Tibial artery (tissue), 4 donors: ENCODE data around the gene CCDC15.

ENCODE experiments used
- DNase-seq, 2 donors: peaks; one replicate each; pipeline ENCODE4 v3.0.0-alpha.2; 2019
- H3K27ac ChIP-seq, 2 donors: fragments of 200-600 bp; sonication (generic) in 1 of 2; 1 replicate in 1 of 2; 2 replicates in 1 of 2; pipeline ENCODE4 v1.5.1; 2018 to 2019; ENCODE audit warnings: mild to moderate bottlenecking in 1 of 2
- H3K27me3 ChIP-seq, 2 donors: fragments of 200-600 bp; sonication (generic) in 1 of 2; one replicate each; pipeline versions ENCODE4 v1.5.1 to v1.6.0; 2016 to 2019
- H3K36me3 ChIP-seq, 3 donors: fragments of 200-600 bp; sonication (generic) in 2 of 3; one replicate each; pipeline ENCODE4 v1.5.1; 2016 to 2019; ENCODE audit warnings: mild to moderate bottlenecking in 2 of 3
- H3K4me1 ChIP-seq, 4 donors: fragments of 200-600 bp; sonication (generic) in 2 of 4; 1 replicate in 3 of 4; 2 replicates in 1 of 4; pipeline ENCODE4 v1.5.1; 2016 to 2019
- H3K4me3 ChIP-seq, 2 donors: fragments of 200-600 bp; sonication (generic) in 1 of 2; 1 replicate in 1 of 2; 2 replicates in 1 of 2; pipeline ENCODE4 v1.5.1; 2018 to 2019; ENCODE audit warnings: mild to moderate bottlenecking in 2 of 2
- H3K9me3 ChIP-seq, 3 donors: fragments of 200-600 bp; sonication (generic) in 1 of 3; one replicate each; pipeline ENCODE4 v1.5.1; 2016 to 2019
- intact Hi-C: fragments of 100-400 bp; cut with DNase I; formaldehyde crosslinking; loops from one replicate; pipeline ENCODE4 v1.15.0; 2023; ENCODE audit warnings: low total_unique reads
- TF ChIP-seq, protein P1 (sequence below), 2 experiments: fragments of 200-600 bp in 1 of 2; fragments of 450-650 bp in 1 of 2; IDR thresholded peaks; one replicate each; pipeline ENCODE4 v1.5.1; 2017 to 2019; ENCODE audit warnings: antibody characterized with exemption in 2 of 2, mild to moderate bottlenecking in 1 of 2, moderate library complexity in 1 of 2

CCDC15 gene

DNA sequence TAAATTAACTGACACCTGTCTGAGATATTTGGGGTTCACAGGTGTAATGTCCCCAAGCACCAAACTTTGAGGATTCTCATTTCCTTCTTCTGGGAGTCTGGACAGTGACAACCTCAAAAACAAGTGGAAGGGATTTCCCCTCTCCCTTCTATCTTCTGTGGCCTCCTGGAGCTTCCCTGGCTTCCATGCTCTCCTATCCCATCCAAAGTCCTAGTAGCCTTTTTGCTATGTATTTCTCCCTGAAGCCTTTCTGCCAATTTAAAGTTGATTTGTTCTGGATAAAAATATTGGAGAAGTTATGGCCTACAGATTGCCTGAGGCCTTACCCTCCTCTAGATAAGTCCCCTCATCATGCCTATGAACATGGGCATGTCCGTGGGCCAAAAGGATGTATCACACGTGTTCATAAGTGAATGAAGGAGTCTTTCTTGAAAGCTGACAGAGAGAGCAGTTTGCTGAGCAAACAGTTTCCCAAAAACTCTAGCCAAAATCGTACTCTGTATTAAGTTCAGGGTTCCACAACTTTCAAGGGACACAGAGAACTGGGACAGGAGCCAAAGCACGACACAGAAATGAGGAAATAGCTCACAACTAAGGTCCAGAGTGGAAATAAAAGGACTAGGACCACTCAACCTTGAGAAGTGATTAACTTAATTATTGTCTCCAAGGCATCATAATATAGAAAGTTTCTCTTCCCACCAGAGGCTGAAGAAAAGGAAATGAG, 24.9 kb upstream of the CCDC15 start:
- Histone ChIP-seq H3K4me3 (no peak overlapping the region), H3K4me1 (no peaks in the 10 kb centered on the region), H3K9me3 (no peaks in the 10 kb centered on the region), H3K36me3 (no peaks in the 10 kb centered on the region), H3K27ac (no peak overlapping the region), H3K27me3 (peaks cover 0 to 3% of the 10 kb centered on the region in 2 donors)
- DNase-seq = peak in 1 of 2 donors; percentile 34
- intact Hi-C loops = no loop called here
- TF ChIP-seq, protein P1, sequence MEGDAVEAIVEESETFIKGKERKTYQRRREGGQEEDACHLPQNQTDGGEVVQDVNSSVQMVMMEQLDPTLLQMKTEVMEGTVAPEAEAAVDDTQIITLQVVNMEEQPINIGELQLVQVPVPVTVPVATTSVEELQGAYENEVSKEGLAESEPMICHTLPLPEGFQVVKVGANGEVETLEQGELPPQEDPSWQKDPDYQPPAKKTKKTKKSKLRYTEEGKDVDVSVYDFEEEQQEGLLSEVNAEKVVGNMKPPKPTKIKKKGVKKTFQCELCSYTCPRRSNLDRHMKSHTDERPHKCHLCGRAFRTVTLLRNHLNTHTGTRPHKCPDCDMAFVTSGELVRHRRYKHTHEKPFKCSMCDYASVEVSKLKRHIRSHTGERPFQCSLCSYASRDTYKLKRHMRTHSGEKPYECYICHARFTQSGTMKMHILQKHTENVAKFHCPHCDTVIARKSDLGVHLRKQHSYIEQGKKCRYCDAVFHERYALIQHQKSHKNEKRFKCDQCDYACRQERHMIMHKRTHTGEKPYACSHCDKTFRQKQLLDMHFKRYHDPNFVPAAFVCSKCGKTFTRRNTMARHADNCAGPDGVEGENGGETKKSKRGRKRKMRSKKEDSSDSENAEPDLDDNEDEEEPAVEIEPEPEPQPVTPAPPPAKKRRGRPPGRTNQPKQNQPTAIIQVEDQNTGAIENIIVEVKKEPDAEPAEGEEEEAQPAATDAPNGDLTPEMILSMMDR (IDR thresholded peaks at IDR 0.05) = no peak

DNA sequence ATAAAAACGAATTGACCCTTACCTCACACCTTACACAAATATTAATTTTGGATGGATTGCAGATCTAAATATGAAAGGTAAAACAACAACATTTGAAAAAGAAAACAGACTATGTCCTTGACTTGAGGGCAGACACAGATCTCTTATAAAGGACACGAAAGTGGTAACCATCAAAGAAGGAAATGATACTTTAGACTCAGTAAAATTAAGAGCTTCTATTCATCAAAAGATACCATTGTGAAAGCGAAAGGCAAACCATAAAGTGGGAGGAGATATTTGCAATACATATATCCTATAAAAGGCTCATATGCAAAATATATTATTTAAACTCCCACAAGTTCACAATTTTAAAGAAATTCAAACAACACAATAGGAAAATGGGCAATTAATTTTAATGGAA, 23.2 kb upstream of the CCDC15 start:
- Histone ChIP-seq H3K4me1 (no peaks in the 10 kb centered on the region), H3K27ac (no peak overlapping the region), H3K4me3 (no peak overlapping the region), H3K27me3 (peaks cover 0 to 11% of the 10 kb centered on the region in 2 donors), H3K9me3 (no peaks in the 10 kb centered on the region), H3K36me3 (no peaks in the 10 kb centered on the region)
- TF ChIP-seq, protein P1 (IDR thresholded peaks at IDR 0.05) = no peak
- DNase-seq = no peak
- intact Hi-C loops = no loop called here

DNA sequence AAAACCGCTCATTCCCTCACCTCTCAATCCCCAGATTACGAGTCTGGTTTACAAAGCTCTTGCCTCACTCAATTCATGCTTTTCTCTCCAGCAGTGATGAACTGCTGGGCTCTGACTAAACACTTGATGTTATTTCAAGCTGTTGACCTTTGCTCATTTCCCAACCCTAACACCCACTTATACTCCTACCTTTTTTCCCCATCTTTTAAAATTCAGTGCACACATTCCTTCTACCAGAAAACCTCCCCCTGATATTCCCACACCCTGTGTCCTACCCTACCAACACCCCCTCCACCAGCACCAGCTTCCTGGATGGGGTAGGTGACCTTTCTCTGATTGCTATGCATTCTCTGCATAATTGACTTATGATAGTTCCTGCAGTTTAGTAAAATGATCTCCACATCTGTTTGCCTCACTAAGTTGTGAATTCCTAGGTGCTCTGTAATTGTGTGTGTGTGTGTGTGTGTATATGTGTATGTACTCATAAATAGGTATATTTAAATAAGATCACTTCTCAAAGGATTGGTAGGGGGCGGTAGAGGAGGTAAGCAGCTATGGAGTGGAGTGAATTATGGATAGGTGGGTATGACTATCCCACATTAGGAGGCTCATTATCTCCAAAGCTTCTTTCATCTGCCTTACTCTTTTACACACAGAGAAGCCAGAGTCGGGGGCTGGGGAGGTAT, 19.0 kb upstream of the CCDC15 start:
- intact Hi-C loops = no loop called here
- Histone ChIP-seq H3K4me1 (no peaks in the 10 kb centered on the region), H3K9me3 (no peaks in the 10 kb centered on the region), H3K27me3 (peaks cover 0 to 20% of the 10 kb centered on the region in 2 donors), H3K36me3 (no peaks in the 10 kb centered on the region), H3K4me3 (no peak overlapping the region), H3K27ac (no peak overlapping the region)
- no peak for DNase-seq
- TF ChIP-seq, protein P1 (IDR thresholded peaks at IDR 0.05) = no peak

DNA sequence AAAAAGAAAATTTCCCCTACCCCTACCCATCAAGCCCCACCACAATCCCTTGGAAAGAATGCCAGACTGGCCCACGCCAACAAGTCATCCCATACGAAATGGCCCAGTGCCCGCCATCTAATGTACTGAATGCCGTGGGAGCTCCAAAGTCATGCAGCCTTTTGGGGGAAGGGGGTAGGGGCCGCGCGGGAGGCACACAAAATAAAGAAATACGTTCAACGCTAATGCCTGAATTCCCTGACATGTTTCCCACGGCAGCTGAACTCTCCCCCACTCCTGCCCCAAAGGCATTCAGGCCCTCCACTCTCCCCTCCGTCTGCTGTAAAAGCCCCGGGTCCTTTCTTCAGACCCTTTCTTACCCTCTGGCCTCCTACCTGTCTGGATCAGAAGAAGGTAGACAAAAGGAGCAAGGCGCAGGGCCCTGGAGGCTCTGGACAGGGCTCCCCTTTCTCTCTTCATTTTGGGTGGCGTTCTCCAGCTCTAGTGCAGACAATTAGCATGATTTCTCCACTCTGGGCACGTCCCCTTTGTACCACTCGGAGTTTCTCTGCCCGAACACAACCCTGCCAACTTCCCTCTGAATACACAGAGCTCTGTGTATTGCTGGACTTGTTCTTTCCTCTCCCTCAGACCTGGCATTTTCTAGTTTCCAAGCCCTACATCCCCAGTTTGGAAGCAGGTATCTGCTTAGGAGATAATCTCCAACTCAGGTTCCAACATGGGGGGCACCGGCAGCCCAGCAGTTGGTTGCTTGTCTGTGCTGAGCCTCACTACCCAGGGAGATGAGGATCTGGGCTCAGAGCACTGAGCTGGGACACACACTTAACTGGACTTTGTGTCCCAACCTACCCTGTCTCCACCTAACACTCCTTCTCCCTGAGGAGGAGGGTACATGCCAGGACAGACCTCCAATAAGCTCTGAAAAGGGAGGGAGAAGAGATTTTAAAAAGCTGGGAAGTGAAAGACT, 18.2 kb upstream of the CCDC15 start, which contains the start of gene HEPACAM:
TSS of gene HEPACAM (minus strand) at position 500 of the 967 bp plus-strand sequence. CDS start at position 459, 41 bp downstream.
- no peaks in the 10 kb centered on the region for H3K9me3 ChIP-seq
- no peak within 1 kb of the TSS for H3K27ac ChIP-seq
- no peaks in the 10 kb centered on the region for H3K36me3 ChIP-seq
- TF ChIP-seq, protein P1 (IDR thresholded peaks at IDR 0.05) = no peak
- no peaks in the 10 kb centered on the region for H3K4me1 ChIP-seq
- DNase-seq = no peak
- peaks cover 0 to 20% of the 10 kb centered on the region in 2 donors for H3K27me3 ChIP-seq
- no peak within 1 kb of the TSS for H3K4me3 ChIP-seq
- intact Hi-C loops = no loop called here

DNA sequence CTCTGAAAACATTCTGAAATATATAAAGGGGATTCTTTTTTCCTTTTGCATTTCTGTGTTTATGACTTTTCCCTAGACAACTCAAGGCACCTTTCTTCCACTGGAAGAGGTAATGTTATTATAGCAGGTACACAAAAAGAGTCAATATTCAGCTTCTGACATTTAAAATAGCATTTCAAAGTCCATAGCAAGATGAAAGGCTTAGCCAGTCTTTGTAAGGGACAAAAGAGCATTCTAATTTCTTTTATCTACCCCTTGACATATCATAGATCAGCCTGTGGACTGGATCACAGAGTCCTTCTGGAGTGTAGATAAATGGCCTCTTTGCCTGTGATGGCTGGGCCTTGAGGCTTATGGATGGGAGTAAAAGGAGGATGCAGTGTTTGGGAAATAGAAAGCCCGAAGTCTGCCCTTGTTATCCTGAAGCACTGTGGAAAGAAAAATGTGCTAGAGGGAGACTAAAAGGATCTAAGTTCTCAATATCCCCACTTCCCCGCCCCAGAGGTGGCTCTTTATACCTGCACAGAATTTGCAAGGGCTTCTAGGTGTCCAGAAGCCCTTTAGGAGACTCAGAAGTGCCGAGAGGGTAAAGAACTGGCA, 16.6 kb upstream of the CCDC15 start:
- no peak for DNase-seq
- Histone ChIP-seq H3K4me3 (no peak overlapping the region), H3K9me3 (no peaks in the 10 kb centered on the region), H3K27me3 (peaks cover 0 to 23% of the 10 kb centered on the region in 2 donors), H3K27ac (no peak overlapping the region), H3K36me3 (no peaks in the 10 kb centered on the region), H3K4me1 (no peaks in the 10 kb centered on the region)
- TF ChIP-seq, protein P1 (IDR thresholded peaks at IDR 0.05) = no peak
- intact Hi-C loops = no loop called here
